Heart left ventricle (tissue), 13 donors: Measurements from ENCODE around the gene PACS1.

Source experiments
- CTCF ChIP-seq, 12 donors: fragments of 200-600 bp; sonication (generic) in 4 of 12; IDR thresholded peaks; one replicate each; pipeline versions ENCODE4 v1.5.0 to v1.8.0; 2018 to 2022; ENCODE audit warnings: antibody characterized with exemption in 12 of 12, mild to moderate bottlenecking in 5 of 12
- POLR2A ChIP-seq, 2 donors: fragments of 450-650 bp; IDR thresholded peaks; one replicate each; pipeline ENCODE4 v1.6.1; 2017; ENCODE audit warnings: antibody characterized with exemption in 2 of 2, mild to moderate bottlenecking in 2 of 2, moderate library complexity in 2 of 2
- donor health status: ischemic (EF 13 %, LVEDD 7.1; RV severe dilation, severe dysfunction).
- donor health status: DM: no; HTN: yes; CAD: no.
- donor health status: DM: no; HTN: no; CAD: no.
- donor health status: ischemic (EF 25% LVEDD 6.9; RV normal size, moderate dysfunction).
- donor health status: ischemic (EF 25% LVEDD 5.7; RV mildly dilated, moderate dysfunction).
- donor health status: ischemic (EF 35%, LVEDD 5.7; RV mildly dilated, moderate dysfunction).
- donor health status: nonischemic (EF 11% LVEDD 7.7; RV severe dilation, severe dysfunction).
- donor health status: DM: yes; HTN: yes; CAD: no.
- donor health status: PGD.
- donor health status: ischemic (EF 29% LVEDD 5.4; RV normal size, mild dysfunction).
- donor health status: nonischemic (EF 23%, LVEDD 6.1; RV moderate dilation, normal function).

GRCh38 chr11:66248903-66249302 lies 178.8 kb downstream of the PACS1 start:
- TF ChIP-seq CTCF (IDR thresholded peaks at IDR 0.05) (no peak), POLR2A (IDR thresholded peaks at IDR 0.05) (no peak)
